ENCODE data around the gene THSD8.

Gene THSD8

DNA sequence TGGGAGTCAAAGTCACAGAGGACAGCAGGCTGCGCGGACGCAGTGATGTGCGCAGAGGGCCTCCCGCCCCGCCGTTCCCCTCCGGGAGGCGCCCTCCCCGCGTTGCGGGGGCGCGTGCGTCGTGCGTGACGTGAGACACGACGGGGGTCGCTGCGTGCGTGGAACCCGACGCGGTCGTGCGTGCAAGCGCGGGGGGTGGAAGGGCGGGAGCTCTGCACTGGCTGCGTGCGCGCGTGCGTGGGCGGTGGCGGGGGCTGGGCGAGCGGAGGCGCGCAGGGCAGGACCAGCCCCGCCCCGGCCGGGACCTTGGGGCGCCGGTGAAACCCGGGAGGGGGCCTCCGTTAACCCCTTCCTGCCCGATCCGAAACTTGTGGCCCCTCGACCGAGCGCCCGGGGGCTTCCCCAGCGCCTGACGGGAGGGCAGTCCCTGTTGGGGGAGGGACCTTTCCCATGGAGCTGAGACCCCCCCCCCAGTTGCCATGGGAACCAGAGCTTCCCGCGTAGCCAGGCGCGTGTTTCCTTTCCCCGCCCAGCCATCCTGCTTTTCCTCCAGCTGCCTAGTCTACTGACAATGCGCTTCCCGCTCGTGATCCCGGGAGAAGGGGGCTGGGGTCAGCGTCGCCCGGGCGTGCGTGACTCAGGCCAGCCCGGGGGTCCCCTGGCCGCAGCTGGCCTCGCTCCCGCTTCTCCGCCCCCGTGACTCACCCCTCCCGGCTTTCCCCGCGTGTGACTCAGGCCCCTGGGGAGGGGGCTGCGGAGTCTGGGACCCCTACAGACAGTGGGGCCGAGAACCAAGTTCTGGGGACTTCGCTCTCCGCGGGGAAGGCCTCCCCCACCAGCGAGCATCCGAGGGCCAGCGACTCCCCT, 19.2 kb upstream of the THSD8 start (continued):
- TF ChIP-seq ZNF777 (tag by site-specific recombination; IDR thresholded peaks at IDR 0.05; ENCODE audit: borderline replicate concordance) (peak; percentile 74; the same call in 1 of the 2 replicates), ZNF707 (tag by site-specific recombination; IDR thresholded peaks at IDR 0.05) (no peak), ZNF423 (tag by site-specific recombination; IDR thresholded peaks at IDR 0.05) (peak; percentile 88), ZNF837 (tag by site-specific recombination; IDR thresholded peaks at IDR 0.05) (no peak), ZNF146 (tag by site-specific recombination; IDR thresholded peaks at IDR 0.05) (peak; percentile 0; the same call in 1 of the 2 replicates), KLF9 (tag by site-specific recombination; IDR thresholded peaks at IDR 0.05; ENCODE audit: low read depth) (peak; percentile 49), ZNF274 (IDR thresholded peaks at IDR 0.05; ENCODE audit: low read length) (no peak), ZNF274 (tag by site-specific recombination; IDR thresholded peaks at IDR 0.05; ENCODE audit: borderline replicate concordance) (no peak), BCL11B (tag by site-specific recombination; IDR thresholded peaks at IDR 0.05; ENCODE audit: low read depth) (0 out of 2 replicates have a peak, but pooled peaks have one; percentile 69), ZNF426 (tag by site-specific recombination; IDR thresholded peaks at IDR 0.05) (no peak), ZNF548 (tag by site-specific recombination; IDR thresholded peaks at IDR 0.05) (no peak), ZNF341 (tag by site-specific recombination; IDR thresholded peaks at IDR 0.05; ENCODE audit: low read depth) (peak; percentile 97), ZBTB20 (tag by site-specific recombination; IDR thresholded peaks at IDR 0.05) (no peak; the same call in 1 of the 2 replicates), ZNF221 (tag by site-specific recombination; IDR thresholded peaks at IDR 0.05; ENCODE audit: borderline replicate concordance) (no peak), ZNF785 (tag by site-specific recombination; IDR thresholded peaks at IDR 0.05) (peak; percentile 99), KLF10 (tag by site-specific recombination; IDR thresholded peaks at IDR 0.05) (peak; percentile 88), ZNF391 (tag by site-specific recombination; IDR thresholded peaks at IDR 0.05; ENCODE audit: borderline replicate concordance, low read depth) (peak; percentile 52; the same call in 1 of the 2 replicates), ZNF610 (tag by site-specific recombination; IDR thresholded peaks at IDR 0.05; ENCODE audit: borderline replicate concordance) (0 out of 2 replicates have a peak, but pooled peaks have one; percentile 30), GLI4 (tag by site-specific recombination; IDR thresholded peaks at IDR 0.05) (no peak), ZNF184 (tag by site-specific recombination; IDR thresholded peaks at IDR 0.05) (no peak), KLF8 (tag by site-specific recombination; IDR thresholded peaks at IDR 0.05) (peak; percentile 84), ZNF473 (tag by site-specific recombination; IDR thresholded peaks at IDR 0.05) (no peak), ZNF600 (tag by site-specific recombination; IDR thresholded peaks at IDR 0.05) (peak; percentile 58; the same call in 1 of the 2 replicates), ZXDB (tag by site-specific recombination; IDR thresholded peaks at IDR 0.05) (peak; percentile 57; the same call in 1 of the 2 replicates), ZNF521 (tag by site-specific recombination; IDR thresholded peaks at IDR 0.05) (no peak)
- TF ChIP-seq, protein P1, sequence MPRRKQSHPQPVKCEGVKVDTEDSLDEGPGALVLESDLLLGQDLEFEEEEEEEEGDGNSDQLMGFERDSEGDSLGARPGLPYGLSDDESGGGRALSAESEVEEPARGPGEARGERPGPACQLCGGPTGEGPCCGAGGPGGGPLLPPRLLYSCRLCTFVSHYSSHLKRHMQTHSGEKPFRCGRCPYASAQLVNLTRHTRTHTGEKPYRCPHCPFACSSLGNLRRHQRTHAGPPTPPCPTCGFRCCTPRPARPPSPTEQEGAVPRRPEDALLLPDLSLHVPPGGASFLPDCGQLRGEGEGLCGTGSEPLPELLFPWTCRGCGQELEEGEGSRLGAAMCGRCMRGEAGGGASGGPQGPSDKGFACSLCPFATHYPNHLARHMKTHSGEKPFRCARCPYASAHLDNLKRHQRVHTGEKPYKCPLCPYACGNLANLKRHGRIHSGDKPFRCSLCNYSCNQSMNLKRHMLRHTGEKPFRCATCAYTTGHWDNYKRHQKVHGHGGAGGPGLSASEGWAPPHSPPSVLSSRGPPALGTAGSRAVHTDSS (tag by site-specific recombination; IDR thresholded peaks at IDR 0.05): no peak
- TF ChIP-seq, protein P2, sequence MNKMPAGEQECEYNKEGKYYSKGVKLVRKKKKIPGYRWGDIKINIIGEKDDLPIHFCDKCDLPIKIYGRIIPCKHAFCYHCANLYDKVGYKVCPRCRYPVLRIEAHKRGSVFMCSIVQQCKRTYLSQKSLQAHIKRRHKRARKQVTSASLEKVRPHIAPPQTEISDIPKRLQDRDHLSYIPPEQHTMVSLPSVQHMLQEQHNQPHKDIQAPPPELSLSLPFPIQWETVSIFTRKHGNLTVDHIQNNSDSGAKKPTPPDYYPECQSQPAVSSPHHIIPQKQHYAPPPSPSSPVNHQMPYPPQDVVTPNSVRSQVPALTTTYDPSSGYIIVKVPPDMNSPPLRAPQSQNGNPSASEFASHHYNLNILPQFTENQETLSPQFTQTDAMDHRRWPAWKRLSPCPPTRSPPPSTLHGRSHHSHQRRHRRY (tag by site-specific recombination; IDR thresholded peaks at IDR 0.05): 0 out of 2 replicates have a peak, but pooled peaks have one; percentile 15
- TF ChIP-seq, protein P3, sequence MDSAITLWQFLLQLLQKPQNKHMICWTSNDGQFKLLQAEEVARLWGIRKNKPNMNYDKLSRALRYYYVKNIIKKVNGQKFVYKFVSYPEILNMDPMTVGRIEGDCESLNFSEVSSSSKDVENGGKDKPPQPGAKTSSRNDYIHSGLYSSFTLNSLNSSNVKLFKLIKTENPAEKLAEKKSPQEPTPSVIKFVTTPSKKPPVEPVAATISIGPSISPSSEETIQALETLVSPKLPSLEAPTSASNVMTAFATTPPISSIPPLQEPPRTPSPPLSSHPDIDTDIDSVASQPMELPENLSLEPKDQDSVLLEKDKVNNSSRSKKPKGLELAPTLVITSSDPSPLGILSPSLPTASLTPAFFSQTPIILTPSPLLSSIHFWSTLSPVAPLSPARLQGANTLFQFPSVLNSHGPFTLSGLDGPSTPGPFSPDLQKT (IDR thresholded peaks at IDR 0.05; ENCODE audit: borderline replicate concordance, low read depth, low read length): no peak
- TF ChIP-seq, protein P4, sequence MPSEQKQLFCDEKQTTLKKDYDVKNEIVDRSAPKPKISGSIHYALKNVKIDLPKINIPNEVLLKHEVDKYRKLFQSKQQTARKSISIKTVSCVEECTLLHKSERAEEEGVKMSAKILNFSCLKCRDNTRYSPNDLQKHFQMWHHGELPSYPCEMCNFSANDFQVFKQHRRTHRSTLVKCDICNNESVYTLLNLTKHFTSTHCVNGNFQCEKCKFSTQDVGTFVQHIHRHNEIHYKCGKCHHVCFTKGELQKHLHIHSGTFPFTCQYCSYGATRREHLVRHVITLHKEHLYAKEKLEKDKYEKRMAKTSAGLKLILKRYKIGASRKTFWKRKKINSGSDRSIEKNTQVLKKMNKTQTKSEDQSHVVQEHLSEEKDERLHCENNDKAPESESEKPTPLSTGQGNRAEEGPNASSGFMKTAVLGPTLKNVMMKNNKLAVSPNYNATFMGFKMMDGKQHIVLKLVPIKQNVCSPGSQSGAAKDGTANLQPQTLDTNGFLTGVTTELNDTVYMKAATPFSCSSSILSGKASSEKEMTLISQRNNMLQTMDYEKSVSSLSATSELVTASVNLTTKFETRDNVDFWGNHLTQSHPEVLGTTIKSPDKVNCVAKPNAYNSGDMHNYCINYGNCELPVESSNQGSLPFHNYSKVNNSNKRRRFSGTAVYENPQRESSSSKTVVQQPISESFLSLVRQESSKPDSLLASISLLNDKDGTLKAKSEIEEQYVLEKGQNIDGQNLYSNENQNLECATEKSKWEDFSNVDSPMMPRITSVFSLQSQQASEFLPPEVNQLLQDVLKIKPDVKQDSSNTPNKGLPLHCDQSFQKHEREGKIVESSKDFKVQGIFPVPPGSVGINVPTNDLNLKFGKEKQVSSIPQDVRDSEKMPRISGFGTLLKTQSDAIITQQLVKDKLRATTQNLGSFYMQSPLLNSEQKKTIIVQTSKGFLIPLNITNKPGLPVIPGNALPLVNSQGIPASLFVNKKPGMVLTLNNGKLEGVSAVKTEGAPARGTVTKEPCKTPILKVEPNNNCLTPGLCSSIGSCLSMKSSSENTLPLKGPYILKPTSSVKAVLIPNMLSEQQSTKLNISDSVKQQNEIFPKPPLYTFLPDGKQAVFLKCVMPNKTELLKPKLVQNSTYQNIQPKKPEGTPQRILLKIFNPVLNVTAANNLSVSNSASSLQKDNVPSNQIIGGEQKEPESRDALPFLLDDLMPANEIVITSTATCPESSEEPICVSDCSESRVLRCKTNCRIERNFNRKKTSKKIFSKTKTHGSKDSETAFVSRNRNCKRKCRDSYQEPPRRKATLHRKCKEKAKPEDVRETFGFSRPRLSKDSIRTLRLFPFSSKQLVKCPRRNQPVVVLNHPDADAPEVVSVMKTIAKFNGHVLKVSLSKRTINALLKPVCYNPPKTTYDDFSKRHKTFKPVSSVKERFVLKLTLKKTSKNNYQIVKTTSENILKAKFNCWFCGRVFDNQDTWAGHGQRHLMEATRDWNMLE (tag by site-specific recombination; conservative IDR thresholded peaks at IDR 0.05; ENCODE audit: low read depth): peak; percentile 34; the same call in 1 of the 2 replicates
- TF ChIP-seq, protein P5, sequence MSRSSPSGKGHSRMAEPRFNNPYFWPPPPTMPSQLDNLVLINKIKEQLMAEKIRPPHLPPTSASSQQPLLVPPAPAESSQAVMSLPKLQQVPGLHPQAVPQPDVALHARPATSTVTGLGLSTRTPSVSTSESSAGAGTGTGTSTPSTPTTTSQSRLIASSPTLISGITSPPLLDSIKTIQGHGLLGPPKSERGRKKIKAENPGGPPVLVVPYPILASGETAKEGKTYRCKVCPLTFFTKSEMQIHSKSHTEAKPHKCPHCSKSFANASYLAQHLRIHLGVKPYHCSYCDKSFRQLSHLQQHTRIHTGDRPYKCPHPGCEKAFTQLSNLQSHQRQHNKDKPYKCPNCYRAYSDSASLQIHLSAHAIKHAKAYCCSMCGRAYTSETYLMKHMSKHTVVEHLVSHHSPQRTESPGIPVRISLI (tag by site-specific recombination; IDR thresholded peaks at IDR 0.05): no peak
